NCI-H2196 (cell line): ENCODE data around the gene LAMB3.
"Not testable (repeated sequence)": the region's sequence is repeated elsewhere in the genome, so short reads cannot be mapped to it uniquely, and the experiment has no call there.

Experiments used
- DNase-seq: peaks from one replicate; lab custom pipeline; 2025; ENCODE audit not compliant: unreplicated experiment; lab: John Stamatoyannopoulos, UW

Gene LAMB3

DNA sequence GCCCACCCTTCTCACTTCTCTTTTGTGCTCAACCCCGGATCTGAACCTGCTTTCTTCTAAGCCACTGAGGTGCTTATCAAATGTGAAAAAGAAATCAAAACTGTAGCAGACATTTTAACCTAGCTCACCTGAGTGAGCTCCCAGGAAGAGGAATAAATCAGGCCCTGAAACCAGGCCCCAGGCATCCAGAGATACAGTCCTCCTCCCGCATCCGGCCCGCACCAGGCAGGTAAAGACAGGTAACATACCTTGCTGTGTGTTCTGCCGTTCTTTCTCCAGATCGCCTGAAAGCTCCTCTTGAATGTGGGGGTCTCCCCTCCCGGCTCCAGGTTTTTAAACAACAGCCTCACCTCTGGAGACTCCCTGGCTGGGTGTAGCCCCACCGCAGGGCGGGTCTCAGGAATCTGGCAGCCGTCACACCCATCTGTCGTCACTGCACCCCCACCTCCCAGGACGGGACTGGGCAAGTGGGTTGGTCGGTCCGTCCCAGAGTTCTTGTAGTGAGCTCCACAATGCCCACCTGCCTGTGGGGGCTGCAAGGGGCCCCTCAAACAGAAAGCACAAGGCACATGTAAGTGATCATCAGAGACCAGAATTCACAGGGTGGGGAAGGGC is at the start of gene LAMB3:
TSS of gene LAMB3 (minus strand) at position 305 of the 615 bp plus-strand sequence. CDS start 1,481 bp downstream, outside the sequence.
- DNase-seq = no peak

DNA sequence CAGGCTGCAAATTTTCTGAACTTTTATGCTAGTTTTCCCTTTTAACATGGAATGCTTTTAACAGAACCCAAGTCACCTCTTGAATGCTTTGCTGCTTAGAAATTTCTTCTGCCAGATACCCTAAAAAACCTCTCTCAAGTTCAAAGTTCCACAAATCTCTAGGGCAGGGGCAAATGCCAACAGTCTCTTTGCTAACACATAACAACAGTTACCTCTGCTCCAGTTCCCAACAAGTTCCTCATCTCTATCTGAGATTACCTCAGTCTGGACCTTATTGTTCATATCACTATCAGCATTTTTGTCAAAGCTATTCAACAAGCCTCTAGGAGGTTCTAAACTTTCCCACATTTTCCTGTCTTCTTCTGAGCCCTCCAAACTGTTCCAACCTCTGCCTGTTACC is 48.5 kb upstream of the LAMB3 start:
- not testable (repeated sequence) for DNase-seq

DNA sequence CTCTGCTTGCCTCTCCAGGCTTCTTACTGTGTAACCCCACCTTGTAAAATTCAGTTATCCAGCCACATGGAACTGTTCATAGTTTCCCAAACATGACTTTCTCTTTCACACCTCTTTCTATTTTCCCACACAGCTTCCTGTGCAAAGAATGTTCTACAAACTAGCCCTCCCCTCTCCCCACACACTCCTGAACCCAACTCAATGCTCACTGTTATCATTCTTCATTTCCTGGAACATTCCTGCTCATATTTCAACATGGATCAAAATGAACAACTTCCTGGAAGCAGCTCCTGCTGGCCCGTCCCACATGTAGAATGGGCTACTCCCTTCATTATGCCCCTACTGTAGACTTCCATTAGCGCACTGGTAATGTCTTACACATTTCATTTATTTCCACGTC is 44.9 kb upstream of the LAMB3 start:
- no peak for DNase-seq

DNA sequence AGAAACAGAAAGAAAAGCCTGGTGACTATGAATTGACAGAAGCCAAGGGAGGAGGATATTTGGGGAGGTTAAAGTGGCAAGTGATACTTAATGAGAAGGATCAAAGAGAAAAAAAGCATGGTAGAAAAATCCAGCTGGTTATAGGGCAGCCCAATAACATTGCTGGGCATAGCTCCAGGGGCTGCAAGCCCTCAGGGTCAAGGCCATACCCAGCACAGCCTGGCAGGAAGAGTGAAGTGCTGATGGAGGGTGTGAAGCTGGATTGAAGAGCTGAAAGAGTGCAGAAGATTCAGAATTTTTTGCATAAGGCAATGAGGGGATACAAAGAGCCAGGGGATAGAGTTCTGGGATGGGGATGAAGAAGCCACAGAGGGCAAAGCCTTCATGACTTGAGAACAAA is 44.4 kb upstream of the LAMB3 start:
- DNase-seq = no peak

DNA sequence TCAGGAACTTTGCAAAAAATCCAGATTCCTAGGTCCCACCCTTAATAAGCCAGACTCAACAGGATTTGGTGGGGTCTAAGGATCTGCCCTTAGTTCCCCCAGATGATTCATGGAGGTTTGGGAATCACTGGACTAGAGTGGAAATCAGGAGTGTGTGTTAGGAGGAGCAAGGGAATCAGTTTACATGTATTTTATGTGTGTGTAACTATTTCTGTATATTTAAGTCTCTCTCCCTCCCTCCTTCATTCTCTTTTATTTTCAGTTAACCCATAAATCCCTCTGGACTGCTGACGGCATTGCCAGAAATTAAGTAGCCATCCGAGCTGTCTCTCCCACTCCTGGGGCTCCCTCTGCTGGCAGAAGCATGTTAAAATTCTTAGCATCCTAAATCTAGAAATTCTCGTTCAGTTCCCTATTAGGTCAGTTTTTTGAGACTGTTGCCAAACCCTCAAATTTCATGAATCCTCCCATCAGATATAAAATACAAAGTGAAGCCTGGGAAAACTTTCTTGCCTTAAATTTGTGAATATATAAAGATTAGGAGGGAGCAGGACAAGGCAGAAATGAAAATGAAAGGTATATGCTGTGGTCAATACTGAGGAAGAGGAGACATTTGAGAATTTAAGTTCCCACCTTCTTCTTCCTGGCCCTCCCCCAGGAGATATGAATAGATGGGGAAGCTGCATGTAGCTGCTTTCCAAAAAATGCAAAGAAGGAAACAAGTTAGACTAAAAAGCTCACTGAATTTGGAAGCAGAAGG is 40.7 kb upstream of the LAMB3 start:
- DNase-seq = peak; percentile 89

DNA sequence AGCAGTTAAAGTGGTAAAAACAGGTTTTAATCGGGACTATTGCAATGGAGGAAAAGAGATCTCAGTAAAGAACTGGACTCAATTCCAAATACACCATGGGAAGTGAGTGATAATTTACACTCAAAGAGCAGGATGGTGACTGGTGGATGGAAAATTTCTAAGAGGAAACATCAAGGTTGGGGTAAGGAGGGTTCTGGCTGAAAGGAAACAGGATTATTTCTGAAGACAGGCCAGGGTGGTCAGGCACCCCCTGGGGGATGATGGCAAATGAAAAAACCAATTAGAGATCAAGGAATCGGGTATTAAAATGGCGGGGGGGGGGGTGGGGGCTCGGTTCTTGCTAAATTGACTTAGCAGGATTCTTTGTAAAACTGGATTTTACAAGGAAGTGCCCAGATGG is 40.1 kb upstream of the LAMB3 start:
- DNase-seq = no peak

DNA sequence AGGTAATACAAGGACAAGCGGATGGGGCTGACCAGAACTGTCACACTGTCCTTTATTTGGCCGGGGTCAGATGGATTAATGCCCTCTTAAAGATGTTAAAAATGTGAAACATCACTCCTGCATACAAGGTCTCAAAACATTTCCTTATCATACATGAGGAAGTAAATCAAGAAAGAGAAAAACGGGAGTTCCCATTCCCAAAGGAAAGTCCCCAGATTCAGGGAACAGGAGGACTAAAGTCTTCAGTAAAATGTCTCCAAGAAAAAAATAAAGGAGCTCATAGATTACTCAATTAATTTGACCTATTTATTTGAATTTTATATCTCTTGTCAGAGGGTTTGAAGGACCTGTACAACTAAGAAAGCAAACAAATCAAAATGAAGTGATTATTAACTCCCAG is 39.0 kb upstream of the LAMB3 start:
- DNase-seq = no peak

DNA sequence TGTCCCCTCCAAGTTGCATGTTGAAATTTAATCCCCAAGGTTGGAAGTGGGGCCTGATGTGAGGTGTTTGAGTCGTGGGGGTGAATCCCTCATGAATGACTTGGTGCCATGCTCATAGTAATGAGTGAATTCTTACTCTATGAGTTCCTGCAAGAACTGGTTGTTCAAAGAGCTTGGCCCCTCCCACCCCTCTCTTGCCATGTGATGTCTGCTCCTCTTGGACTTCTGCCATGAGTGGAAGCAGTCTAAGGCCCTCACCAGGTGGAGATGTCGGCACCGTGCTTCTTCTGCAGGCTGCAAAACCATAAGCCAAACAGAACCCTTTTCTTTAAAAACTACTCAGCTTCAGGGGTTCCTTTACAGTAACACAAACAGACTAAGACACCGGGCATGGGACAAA is 37.3 kb upstream of the LAMB3 start:
- DNase-seq = no peak

DNA sequence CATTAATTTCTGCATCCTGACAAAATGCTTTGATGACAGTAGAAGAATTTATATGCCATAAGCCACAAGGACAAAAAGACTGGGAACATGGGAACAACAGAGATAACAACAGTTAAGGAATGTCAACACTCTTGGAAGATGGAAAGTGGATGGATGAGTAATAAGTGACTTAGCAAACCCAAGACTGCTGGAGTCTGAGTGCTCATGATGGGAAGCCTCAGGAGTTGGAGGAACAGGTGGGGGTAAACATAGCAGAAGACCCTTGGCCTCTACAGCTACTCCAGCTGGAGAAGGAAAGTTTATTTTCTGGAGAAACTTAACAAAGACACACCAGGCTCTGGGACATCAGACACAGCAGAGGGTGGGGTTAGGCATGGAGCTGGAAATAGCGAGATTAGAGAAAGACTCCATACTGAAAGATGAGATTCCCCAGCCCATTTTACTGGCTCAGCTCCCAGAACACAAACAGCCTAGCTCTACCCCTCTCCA is 36.6 kb upstream of the LAMB3 start:
- DNase-seq = no peak

DNA sequence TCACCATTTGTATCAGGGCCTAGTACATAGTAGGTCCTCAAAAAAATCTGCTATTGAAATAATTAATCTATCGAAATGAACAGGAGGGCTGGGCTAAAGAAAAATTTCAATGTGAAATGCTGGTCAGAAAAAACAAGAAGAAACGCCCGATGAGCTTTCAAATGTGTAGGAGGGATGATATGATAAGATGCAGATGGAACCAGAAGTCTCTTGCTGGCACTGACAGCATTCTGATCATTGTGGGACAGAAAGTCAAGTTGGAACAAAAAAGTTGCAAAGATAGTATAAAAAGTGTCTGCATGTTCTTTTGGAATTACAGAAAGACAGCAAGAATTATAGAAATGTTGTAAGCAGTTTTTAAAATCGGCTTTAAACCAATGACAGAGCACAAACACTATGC is 34.1 kb upstream of the LAMB3 start:
- no peak for DNase-seq

DNA sequence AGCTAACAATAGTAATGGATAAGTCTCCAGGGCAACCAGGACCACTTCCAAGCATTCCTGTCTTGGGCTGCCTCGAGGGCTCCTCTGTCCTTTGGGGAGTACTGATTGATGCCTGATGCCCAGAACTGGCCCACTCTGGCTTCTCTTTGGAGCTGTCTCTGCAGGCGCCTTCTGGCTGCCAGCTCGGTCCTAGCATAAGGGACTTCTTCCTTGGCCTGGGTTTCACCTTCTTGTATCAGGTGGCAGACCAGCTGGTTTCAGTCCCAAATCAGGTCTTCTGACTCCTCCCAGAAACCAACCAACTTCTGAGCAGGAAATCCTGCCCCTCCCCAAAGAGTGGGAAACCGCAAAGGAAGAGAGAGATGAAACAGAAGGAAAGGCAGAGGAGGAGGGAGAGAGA is 33.6 kb upstream of the LAMB3 start:
- DNase-seq = no peak

DNA sequence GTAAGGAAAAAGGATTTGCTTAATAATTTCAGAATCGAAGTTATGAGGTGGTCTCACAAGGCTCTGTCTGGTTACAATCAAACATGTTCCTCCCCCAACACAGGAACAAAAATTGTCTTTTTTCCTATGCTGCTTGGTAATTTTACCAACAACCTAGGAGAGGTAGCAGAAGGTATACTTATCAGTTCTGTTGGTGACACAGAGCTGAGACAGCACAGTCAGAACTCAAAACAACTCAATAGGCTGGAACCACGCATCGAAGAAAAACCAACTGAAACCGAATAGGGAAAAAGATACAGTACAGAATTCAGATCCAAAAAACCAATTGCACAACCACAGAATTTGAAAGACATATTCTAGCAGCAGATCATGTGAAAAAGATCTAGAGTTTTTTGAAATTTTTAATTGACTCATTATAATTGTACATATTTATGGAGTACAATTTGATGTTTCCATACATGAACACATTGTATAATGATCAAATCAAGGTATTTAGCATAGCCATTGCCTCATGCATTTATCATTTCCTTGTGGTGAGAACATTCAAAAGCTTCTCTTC is 26.8 kb upstream of the LAMB3 start:
- no peak for DNase-seq

DNA sequence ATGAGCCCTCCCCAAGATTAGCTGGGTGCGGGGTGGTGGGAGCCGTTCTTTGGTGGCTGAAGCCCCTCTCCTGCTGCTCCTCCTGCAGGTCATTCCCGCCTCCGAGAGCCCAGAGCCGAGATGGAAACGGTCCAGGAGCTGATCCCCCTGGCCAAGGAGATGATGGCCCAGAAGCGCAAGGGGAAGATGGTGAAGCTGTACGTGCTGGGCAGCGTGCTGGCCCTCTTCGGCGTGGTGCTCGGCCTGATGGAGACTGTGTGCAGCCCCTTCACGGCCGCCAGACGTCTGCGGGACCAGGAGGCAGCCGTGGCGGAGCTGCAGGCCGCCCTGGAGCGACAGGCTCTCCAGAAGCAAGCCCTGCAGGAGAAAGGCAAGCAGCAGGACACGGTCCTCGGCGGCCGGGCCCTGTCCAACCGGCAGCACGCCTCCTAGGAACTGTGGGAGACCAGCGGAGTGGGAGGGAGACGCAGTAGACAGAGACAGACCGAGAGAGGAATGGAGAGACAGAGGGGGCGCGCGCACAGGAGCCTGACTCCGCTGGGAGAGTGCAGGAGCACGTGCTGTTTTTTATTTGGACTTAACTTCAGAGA is 23.4 kb upstream of the LAMB3 start:
- no peak for DNase-seq

DNA sequence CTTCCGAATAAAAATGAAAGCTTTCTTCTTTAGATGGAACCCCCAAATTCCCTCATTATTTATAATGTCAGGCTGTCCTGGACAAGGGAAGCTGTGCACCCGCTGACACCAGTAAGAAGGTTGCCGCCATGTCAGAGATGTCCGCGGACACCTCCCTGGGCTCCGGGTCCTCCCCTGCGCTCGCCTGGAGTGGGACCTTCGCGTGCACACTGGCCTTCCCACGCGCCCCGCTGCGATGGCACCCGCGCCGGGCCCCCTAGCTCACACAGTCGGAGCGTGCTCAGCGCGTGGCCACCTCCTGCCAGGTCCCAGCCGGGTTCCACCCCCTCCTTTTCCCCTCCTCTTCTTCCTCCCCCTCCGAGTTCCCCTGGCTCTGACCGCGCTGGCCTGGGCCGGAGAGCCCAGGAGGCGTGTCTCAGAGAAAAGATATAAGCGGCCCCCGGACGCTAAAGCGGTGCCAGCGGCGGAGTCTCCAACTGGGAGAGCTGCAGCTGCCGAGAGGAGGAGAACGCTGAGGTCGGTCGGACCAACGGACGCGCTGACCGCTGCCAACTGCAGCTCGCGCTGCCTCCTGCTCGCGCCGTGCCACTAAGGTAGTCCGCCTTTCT is 22.8 kb upstream of the LAMB3 start, which contains the start of gene G0S2:
TSS of gene G0S2 (plus strand) at position 456 of the 608 bp plus-strand sequence. CDS start 273 bp downstream, outside the sequence.
- DNase-seq = peak; percentile 42

DNA sequence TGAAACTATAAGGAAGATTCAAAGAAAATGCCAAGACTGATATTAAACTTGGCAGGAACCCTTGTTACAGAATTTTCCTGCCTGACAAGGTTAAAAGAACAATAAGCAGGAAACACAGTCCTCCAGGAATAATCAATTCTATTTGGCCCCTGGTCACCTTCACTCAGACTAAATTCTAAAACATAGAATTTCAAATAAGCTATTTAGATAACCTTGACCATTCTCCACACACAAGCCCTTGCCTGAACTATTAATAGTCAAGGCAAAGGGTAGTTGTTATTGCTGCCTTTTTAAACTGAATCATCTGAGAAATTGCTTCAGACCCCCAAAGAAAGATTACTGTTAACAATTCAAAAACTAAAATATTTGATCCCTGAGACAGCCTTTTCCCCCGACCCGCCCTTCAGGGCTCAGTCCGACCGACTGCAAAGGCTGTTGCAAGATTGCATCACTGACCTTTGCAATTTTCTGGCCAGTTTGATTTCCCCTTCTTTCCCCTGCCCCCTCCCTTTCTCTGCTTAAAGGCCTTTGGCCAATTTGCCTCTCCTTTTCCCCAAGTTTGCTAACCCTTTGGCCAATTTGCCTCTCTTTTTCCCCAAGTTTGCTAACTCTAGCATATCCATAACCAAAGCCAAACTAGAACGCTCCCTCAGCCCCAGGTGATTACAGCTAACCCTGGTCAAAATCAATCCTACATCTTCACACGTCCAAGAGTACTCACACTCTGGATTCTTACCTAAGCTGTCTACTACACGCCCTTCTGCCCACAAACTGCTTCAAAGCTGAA is 21.6 kb upstream of the LAMB3 start:
- no peak for DNase-seq

DNA sequence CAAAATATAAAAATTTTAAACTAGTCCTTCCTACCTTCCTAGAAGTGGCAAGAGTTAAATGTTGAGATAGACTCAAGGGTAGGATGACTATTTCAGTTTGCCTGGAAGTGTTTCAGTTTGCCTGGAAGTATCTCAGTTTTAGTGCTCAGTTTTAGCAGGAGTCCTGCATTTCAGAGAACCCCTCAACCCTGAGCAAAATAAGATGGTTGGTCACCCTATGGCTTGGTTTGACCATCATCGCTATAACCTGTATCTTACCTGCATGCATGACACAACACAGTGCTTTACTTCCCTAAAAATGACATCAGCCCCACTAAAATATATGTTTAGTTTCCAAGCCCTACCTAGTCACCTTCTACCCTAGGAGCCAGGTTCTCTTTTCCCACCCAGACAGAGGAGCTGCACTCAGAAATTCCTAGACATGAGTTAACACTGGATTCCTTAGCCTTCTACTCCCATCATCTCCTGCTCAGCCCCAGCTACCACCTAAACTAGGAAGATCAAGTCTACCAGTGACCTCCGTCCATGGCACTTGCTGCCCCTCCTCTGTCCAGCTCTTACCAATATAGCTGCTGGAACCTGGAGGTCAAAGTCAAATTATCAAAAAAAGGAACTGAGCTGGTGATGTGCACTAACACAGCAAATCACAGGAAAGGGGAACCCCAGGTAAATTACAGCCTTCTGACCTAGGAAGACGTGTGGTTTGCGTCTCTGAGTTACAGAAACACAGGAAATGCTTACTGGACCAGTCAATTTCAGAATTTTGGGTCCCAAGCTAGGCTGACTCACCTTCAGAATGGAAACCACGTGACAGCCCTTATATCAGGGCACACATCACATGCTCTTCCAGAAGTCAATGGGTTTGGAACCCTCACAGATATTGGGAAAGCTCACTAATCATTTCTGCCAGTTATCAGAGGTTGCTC is 20.7 kb upstream of the LAMB3 start:
- no peak for DNase-seq

DNA sequence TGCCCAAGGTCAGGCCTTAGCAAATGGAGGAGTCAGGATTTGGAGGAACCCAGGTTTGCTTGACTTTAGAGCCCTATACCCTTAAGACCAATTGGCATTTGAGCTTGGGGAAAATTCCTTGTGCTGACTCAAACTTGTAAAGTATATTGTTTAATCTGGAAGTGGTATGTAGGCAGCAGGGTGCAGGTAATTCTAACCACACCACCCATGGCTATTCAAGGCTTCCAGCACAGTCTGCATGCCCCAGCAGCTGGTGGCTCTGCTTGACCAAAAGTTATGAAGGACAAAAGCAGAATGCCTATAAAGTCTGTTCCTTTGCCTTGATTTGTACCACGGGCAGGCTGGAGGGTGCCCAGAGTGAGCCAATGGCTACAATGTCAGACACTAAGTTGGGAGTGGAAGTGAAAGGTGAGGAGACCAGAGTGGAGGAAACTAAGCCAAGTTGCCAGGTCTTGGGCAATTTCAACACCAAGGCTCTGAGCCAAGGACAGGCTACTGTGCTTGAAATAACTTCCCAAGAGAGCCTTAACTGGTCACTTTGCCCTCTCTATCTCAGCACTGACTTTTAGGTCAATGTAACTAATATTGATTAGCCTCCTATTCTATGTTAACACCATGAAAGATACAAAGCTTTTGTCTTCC is 18.3 kb upstream of the LAMB3 start:
- DNase-seq = no peak

DNA sequence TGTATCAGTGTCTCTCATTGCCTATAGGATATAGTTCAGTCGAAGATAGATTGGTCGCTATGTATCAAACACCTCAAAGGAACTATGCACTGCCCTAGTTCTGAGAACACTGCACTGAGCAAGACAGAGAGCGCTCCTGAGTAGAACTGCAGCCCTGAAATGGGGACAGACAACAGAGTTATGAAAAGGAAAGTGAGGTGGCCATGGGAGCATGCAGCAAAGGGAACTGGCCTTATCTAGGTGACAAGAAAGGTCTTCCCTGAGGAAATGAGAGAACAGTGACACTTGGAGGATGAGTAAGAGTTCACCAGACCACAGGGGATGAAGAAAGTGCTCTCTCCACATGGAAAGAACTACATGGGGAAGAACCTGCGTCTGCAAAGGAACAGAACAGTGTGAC is 15.5 kb upstream of the LAMB3 start:
- DNase-seq = no peak

DNA sequence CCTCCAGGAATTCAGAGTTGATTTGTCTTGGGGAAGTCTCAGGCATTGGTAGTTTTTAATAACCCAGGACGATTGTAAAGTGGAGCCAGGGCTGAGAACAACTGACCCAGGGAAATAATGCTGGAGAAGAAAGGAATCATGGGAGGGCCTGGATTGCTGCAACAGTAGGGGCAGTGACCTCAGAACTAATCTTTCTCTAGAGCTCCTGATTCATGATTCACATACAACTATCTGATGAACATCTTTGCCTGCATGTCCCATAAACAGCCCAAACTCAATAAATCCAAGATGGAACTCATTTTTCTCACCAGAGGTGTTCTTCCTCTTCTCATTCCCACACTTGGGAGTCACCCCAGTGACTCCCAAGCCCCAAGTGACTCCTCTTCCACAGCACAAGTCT is 14.9 kb upstream of the LAMB3 start:
- no peak for DNase-seq
